HUDEP-2 (cell line): ENCODE data around the gene KIAA1614.

Source experiments
- DNase-seq, 76 experiments: peaks; one replicate each; lab custom pipeline; 2025; ENCODE audit not compliant: unreplicated experiment in 76 of 76; lab: John Stamatoyannopoulos, UW

KIAA1614 gene

DNA sequence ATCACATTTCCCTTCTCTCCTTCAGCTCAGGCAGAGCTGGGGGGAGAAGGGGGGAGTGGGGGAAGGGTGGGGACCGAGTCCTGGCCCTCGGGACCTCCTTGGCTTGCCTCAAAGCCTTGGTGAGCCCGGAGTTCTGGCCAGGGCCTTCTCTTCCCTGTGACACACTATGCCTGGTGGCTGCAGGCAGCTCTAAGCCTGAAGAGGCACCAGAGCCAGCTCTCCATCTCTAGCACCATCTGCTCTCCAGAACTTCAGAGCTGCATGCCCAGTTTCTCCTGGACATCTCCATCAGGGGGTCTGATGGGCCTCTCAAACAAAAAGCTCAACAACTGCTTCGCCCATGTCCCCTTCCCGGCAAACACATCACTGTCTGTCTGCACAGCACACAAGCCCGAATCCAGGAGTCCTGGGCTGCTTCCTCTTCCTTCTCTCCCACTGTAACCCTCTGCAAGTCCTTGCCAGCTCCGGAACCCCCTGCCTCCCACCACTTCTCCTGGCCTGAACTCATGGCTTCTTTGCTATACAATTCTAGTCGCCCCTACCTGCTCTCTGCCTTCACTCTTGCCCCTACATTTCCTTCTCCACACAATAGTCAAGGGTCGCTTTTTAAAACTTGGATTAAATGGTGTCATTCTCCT, 26.5 kb downstream of the KIAA1614 start:
- DNase-seq, result no peak

- DNase-seq, result no peak
These were observed 27.0 kb downstream of the KIAA1614 start for GRCh38 chr1:180939711-180940103.

DNA sequence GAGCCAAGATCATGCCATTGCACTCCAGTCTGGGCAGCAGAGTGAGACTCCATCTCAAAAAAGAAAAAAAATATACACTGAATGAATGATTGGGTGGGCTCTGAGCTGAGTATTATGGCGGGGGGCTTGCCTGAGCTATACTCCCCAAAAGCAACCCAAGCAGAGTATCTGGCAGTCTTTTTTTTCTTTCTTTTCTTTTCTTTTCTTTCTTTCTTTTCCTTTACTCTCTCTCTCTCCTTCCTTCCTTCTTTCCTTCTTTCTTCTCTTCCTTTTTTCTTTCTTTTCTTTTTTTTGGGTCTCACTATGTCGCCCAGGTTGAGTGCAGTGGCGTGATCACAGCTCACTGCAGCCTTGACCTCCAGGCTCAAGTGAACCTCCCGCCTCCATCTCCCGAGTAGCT, 27.7 kb downstream of the KIAA1614 start:
- DNase-seq, result no peak

GRCh38 chr1:180941518-180942275, 29.0 kb downstream of the KIAA1614 start:
- no peak for DNase-seq

- DNase-seq, result no peak
These were observed 32.5 kb downstream of the KIAA1614 start for GRCh38 chr1:180945151-180945550.

- DNase-seq, result no peak
These were observed 32.9 kb downstream of the KIAA1614 start for GRCh38 chr1:180945551-180945950.

DNA sequence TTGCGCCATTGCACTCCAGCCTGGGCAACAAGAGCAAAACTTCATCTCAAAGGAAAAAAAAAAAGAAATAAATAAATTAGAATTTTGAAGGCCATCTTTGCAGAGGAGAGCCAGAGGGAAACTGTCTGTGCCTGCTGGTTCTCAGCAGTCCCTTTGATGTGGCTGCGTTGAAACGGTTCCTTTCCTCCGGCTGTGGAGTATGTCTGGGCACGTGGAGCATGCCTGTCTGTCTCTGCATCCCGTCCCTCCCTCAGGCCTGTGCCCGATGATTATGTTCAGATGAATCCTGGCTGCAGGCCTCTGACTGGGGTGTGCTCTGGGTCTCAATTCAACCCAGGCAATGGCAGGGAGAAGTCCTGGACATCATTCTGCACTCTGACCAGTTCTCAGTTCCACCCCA, 33.4 kb downstream of the KIAA1614 start:
- no peak for DNase-seq

- DNase-seq, result no peak
These were observed 34.1 kb downstream of the KIAA1614 start for GRCh38 chr1:180946541-180947498.

- no peak for DNase-seq
These were observed 34.8 kb downstream of the KIAA1614 start for GRCh38 chr1:180947499-180947885.

GRCh38 chr1:180947901-180948640, 35.4 kb downstream of the KIAA1614 start:
- no peak for DNase-seq

DNA sequence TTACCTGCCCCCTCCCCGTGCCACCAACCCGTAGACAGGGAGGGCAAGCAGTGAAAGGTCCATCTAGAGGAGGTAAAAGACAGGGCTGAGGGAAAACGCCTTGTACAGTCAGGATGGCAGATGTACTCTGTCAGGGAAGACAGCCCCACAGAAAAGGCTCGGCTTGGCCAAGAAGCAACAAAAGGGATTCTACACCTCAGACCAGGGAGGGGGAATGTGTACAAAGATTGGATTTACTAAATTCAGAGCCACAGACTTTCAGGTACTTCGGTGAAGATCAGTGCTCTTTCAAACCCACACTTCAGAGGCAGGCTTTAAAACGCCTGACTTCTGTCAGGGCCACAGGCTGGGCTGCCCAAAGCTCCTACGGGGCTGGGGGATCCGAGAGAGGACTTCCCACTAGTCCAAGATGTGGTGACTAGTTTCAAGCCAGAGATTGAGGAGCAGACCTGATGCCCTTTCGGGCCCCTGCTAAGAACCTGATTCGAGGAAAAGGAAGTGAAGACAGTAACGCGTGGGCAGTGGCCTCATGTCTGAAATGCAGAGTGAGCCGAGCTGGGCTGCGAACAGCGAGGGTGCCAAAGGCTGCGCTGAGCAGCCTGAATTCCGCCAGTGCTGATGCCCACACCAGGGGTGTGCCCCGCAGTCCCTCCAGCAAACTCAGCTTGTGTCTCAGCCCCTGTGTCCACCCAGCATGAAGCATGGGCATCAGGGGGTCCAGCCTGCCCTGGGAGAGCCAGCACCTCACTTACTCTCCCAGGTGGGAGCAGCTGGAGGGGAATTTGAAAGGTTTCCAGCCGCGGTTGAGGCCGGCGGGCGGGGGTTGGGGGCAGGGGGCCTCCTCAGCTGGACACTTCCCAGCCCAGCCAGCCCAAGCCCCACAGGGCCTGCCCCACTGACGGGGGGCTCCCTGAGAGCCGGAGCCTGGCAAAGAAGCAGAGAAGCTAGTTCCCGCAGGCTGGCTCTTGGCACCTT, 36.2 kb downstream of the KIAA1614 start:
- no peak for DNase-seq

- no peak for DNase-seq
These were observed 36.9 kb downstream of the KIAA1614 start for GRCh38 chr1:180949616-180950000.

DNA sequence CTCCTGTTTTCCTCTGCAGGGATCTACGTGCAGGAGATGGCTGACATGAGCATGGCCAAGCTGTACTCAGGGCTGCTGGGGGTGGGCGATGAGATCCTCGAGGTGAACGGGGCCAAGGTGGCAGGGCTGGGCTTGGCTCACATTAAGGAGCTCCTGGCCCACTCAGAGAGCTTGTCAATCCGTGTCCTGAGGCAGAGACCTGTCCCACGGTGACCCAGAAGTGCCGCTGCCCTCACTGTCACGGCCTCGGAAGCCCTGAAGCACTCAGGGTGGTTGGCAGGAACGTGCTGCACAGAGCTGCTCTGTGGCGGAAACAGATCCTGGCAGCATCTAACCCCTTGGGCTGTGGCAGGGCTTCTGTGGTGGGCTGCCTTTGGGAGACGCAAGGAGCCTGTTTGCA, 37.6 kb downstream of the KIAA1614 start:
- DNase-seq, result no peak

GRCh38 chr1:180951186-180951745, 38.6 kb downstream of the KIAA1614 start:
- DNase-seq, result no peak

GRCh38 chr1:180951836-180952656, 39.3 kb downstream of the KIAA1614 start:
- no peak for DNase-seq

DNA sequence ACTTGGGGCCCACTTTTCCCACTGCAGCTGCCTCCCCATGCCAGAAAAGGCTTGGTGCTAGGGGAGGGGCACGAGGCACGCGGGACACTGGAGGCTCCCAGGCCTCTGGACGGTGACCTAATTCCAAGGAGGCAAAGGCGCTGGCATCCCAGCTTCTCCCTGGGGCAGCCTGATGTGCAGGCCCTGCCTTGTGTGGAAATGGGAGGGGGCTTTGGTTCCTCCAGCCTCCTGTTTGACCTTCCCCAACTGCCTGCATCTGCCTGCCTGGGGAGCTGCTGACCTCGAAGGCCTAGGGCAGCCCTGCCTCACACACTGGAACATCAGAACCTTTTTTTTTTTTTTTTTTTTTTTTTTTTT, 39.9 kb downstream of the KIAA1614 start:
- no peak for DNase-seq

DNA sequence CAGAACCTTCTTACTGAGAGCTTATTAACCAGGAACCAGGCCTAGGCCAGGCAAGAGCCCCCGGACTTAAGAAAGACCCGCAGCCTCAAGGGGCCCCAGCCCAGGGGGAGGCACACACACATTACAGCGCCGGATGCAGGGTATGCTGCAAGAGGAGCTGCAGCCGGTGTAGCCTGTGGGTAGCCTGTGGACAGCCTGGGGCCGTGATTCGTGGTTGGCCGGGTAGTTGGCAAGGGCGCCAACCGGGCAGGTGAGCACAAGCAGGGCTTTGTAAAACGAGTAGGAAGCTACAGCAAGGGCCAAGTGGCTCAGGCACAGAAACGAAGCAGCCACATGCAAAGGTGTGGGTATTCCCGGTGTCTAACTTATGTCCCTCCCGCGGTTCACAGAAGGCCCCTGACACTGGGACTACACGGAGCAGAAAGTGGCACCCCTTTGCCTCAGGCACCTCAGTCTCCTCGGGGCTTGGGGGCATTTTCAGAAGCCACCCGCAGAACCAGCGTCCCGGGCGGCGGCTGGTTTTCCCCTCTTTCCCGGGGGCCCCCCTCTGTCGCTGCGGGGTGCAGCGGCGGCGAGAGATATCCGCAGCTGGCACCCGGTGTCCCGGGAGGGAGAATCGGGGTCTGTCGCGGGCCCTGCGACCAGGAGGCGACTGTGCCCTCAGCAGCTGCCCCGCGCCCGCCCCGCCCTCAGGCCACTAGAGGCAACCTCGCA, 40.8 kb downstream of the KIAA1614 start:
- peak in 2 of 76 experiments; percentile 6 to 18 for DNase-seq
